GM19043 (cell line): ENCODE results near the gene VILL.

ENCODE experiments used
- ATAC-seq: cut with Tn5 transposase; IDR thresholded peaks from one replicate; pipeline ENCODE4 v1.9.1; 2021; ENCODE audit warnings: low read depth; ENCODE audit not compliant: unreplicated experiment

VILL gene

GRCh38 chr3:38015984-38016383 is 25.4 kb downstream of the VILL start:
- no peak for ATAC-seq

- ATAC-seq: no peak
Observed at GRCh38 chr3:38016410-38016809, 25.8 kb downstream of the VILL start.

GRCh38 chr3:38016847-38017444 is 26.4 kb downstream of the VILL start:
- no peak for ATAC-seq

- ATAC-seq: no peak
Observed at GRCh38 chr3:38017445-38018295, 27.1 kb downstream of the VILL start.

- no peak for ATAC-seq
Observed at GRCh38 chr3:38018296-38019266, 28.0 kb downstream of the VILL start.

GRCh38 chr3:38019658-38020341 is 29.2 kb downstream of the VILL start:
- ATAC-seq: no peak

- no peak for ATAC-seq
Observed at GRCh38 chr3:38020342-38020726, 29.7 kb downstream of the VILL start.

- no peak for ATAC-seq
Observed at GRCh38 chr3:38021196-38021595, 30.6 kb downstream of the VILL start.

GRCh38 chr3:38022301-38022700 is 31.7 kb downstream of the VILL start:
- no peak for ATAC-seq

- no peak for ATAC-seq
Observed at GRCh38 chr3:38022896-38023709, 32.5 kb downstream of the VILL start.

GRCh38 chr3:38026856-38027255 is 36.3 kb downstream of the VILL start:
- no peak for ATAC-seq

- ATAC-seq: no peak
Observed at GRCh38 chr3:38027466-38028465, 37.2 kb downstream of the VILL start.

- ATAC-seq: no peak
Observed at GRCh38 chr3:38028621-38029361, 38.2 kb downstream of the VILL start.

- no peak for ATAC-seq
Observed at GRCh38 chr3:38029400-38030125, 39.0 kb downstream of the VILL start, which contains the start of gene PLCD1. Gene PLCD1, minus strand, starts transcription at chr3:38029642. Its CDS starts 103 bp downstream, at chr3:38029539.

- no peak for ATAC-seq
Observed at GRCh38 chr3:38030126-38031021, 39.8 kb downstream of the VILL start.
